Measurements from ENCODE around the gene ST6GALNAC5.

Gene ST6GALNAC5

DNA sequence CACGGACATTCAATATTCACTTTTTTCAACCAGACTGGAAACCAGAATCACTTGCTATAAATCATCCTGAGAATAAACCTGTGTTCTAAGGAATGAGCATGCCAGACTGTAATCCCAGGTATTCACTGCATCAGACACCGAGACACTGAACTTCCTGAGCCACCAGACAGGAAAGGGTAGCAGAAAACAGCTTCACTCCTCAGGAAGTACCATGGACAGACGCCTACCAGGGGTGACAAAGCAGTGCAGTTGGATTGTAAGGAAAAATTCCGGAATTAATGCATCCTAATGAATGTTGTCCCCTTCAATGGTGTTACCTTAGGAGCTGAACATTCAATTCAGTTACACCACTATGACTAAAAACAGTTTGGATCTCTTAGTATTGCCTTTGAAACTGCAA is 195.8 kb downstream of the ST6GALNAC5 start:
- H3K27ac Mint-ChIP-seq: no peak overlapping the region
- peaks cover 0 to 10% of the 10 kb centered on the region in 2 donors for H3K9me3 Mint-ChIP-seq
- no peaks in the 10 kb centered on the region for H3K4me1 Mint-ChIP-seq
- ATAC-seq (no peak), DNase-seq (no peak)
- peaks cover 8% of the 10 kb centered on the region for H3K27me3 Mint-ChIP-seq
- no peak overlapping the region for H3K4me3 Mint-ChIP-seq

DNA sequence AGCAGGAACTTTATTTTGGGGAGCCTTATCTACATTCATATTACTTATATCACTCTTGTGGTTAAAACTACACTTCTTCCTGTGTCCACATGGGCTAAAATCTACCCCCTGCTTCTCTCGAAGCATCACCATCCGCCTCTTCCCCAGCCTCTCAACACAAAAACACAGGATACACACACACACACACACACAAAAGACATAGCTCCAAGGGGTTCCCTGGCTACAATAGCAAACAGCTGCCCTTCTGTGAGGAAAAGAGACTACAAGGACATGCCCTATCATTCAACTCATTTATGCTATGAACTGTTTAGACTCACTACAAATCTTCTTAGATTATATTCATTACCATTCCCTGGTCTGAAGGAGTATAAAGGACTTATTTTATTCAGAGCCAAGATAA is 197.0 kb downstream of the ST6GALNAC5 start:
- Mint-ChIP-seq H3K27me3 (peaks cover 8% of the 10 kb centered on the region), H3K9me3 (peaks cover 0 to 10% of the 10 kb centered on the region in 2 donors), H3K4me3 (no peak overlapping the region), H3K27ac (no peak overlapping the region), H3K4me1 (no peaks in the 10 kb centered on the region)
- no peak for ATAC-seq
- DNase-seq: no peak

DNA sequence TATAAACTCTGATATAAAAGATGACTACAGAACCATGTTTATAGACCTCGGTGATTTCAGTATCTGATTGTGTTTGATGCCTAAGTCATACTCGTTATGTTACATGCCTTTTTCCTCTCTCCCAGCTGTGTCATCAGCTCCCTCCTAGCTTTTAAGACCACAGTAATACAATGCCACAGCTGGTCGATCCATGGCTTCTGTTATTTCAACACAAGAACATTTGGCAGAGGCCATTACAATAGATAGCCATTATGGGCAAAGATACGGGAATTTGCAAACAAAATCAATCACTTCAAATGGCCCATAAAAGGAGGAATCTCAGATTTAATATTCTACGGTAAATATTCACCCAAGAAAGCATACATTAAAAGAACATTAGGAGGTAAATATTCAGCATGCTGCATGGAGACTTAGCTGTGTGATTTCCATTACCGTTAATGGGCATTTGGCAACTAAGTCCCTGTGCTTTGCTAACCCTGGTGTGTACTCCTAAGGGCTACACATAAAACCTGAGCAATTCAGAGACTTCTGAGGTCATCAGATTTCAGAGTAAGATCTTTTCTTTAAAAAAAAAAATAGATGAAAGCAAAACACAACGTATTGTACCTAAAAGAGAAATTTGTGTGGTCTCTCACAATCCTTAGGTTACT is 198.5 kb downstream of the ST6GALNAC5 start:
- Mint-ChIP-seq H3K4me3 (no peak overlapping the region), H3K9me3 (peaks cover 0 to 10% of the 10 kb centered on the region in 2 donors), H3K4me1 (no peaks in the 10 kb centered on the region), H3K27me3 (no peaks in the 10 kb centered on the region), H3K27ac (no peak overlapping the region)
- ATAC-seq (no peak), DNase-seq (no peak)

DNA sequence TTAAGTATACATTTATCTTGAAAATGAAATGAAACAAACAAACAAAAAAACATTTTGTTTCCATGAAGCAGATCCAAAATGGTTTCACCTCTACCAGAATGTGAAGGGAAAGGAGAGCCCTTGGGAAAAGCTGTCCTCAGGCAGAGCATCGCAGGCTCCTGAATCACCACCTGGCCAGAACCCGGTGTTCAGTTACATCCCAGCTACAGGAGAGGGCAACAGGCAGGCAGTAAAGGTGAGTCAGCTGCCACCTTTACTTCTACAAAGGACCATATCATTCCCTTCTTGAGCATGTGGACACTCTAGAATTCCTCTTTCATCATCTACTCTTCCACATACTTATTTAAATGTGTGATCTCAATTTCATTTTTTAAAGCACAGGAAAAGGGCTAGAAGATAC is 200.7 kb downstream of the ST6GALNAC5 start:
- DNase-seq (no peak), ATAC-seq (no peak)
- Mint-ChIP-seq H3K27me3 (no peaks in the 10 kb centered on the region), H3K27ac (no peak overlapping the region), H3K9me3 (peaks cover 0 to 5% of the 10 kb centered on the region in 2 donors), H3K4me1 (no peaks in the 10 kb centered on the region), H3K4me3 (no peak overlapping the region)

DNA sequence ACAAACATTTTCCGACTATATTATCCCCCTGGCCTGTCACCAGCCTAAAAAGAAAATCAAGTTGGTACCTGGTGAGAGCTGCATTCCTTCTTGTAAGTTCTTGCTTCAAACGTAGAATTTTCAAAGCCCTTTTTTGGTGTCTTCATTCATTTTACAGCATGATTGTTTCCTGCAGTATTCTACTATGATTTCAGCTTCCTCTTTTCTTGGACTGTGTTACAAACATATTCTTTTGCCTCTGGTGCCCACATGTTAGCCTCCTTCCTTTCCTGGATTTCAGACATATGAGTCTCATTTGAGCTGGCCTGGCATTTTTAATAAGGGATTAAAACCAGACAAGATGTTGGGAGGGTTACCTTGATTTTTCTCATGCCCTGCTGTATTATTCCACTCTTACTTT is 209.5 kb downstream of the ST6GALNAC5 start:
- Mint-ChIP-seq H3K9me3 (no peaks in the 10 kb centered on the region), H3K27me3 (peaks cover 6% of the 10 kb centered on the region), H3K27ac (no peak overlapping the region), H3K4me3 (no peak overlapping the region), H3K4me1 (no peaks in the 10 kb centered on the region)
- DNase-seq: no peak
- ATAC-seq: no peak

DNA sequence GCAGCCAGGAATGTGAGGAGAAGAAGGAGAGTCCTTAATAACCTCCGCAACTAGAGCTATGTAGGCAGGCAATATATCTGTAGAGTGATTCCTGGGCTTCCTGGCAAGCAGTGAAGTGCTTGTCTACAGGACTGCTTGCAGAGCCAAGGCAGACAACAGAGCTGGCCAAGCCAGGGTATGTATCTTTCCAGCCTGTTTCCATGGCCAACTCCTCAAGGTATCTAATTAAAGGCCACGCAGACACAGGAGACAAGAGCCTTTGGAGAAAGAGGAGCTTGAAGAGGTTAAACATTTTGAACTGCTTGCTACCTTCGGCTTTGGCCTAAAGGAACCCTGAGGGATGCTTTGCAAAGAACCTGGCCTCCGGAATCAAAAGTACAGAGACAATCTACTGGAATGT is 214.6 kb downstream of the ST6GALNAC5 start:
- Mint-ChIP-seq H3K9me3 (peaks cover 0 to 4% of the 10 kb centered on the region in 2 donors), H3K4me3 (no peak overlapping the region), H3K4me1 (no peaks in the 10 kb centered on the region), H3K27ac (no peak overlapping the region), H3K27me3 (peaks cover 6% of the 10 kb centered on the region)
- ATAC-seq (no peak), DNase-seq (no peak)

DNA sequence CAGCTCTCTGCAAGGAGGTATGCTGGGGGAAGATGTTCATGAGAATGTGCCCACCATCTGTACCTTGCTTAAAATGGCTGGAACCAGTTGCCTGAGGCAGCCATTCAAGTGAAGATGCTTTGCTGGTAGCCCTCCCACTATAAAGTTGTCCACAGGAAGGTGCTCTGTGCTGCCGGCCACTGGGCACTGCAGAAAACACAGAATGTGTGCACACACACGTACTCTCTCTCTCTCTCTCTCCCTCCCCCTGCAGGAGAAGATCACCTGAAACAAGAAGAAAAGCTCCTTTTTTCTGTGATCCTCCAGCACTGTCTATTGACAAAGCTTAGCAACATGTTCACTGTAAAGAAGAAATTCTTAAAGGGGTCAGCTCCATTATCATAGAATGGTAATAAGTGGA is 217.2 kb downstream of the ST6GALNAC5 start:
- peaks cover 0 to 4% of the 10 kb centered on the region in 2 donors for H3K9me3 Mint-ChIP-seq
- no peak overlapping the region for H3K27ac Mint-ChIP-seq
- H3K4me1 Mint-ChIP-seq: no peaks in the 10 kb centered on the region
- ATAC-seq (no peak), DNase-seq (no peak)
- peaks cover 6% of the 10 kb centered on the region for H3K27me3 Mint-ChIP-seq
- no peak overlapping the region for H3K4me3 Mint-ChIP-seq

DNA sequence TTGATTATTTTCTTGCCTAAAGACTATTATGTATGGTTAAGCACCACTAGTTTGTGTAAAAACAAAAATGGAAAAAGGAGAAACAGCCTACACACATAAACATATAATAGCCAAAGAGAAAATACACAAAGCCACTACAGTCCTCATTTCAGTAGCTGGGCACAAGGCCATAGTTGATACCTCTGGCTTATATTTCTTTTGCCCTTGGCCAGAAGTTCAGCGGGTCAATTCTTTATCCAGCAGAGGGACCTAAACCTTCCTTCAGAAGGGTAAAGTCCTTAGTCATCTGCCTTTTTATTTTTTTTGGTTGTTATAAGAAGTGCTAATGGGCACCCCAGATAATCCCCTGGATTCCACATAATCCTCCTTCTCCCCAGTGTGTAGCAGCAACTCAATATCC is 217.8 kb downstream of the ST6GALNAC5 start:
- H3K27me3 Mint-ChIP-seq: peaks cover 4% of the 10 kb centered on the region
- no peak overlapping the region for H3K27ac Mint-ChIP-seq
- H3K4me3 Mint-ChIP-seq: no peak overlapping the region
- peaks cover 0 to 4% of the 10 kb centered on the region in 2 donors for H3K9me3 Mint-ChIP-seq
- no peak for ATAC-seq
- DNase-seq: no peak
- no peaks in the 10 kb centered on the region for H3K4me1 Mint-ChIP-seq

DNA sequence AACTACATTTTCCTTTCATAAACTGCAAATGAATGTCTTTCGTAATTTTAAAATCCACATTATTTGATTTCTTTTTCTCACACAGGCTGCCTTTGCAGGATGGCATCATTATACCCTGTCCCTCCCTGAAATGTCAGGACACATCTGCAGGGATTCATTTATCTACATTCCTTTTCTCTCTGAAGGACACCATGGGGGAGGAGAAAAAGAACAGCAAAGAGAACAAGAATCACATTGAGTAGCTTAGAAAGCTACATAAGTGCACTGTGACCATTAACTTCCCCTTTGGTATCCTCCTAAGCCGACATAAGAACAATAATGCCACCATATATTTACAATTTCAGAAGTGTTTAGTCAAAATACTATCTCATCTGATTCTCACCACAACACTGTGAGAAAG is 222.5 kb downstream of the ST6GALNAC5 start:
- Mint-ChIP-seq H3K4me3 (no peak overlapping the region), H3K9me3 (peaks cover 0 to 4% of the 10 kb centered on the region in 2 donors), H3K4me1 (no peaks in the 10 kb centered on the region), H3K27ac (no peak overlapping the region), H3K27me3 (no peaks in the 10 kb centered on the region)
- DNase-seq: no peak
- ATAC-seq: no peak

DNA sequence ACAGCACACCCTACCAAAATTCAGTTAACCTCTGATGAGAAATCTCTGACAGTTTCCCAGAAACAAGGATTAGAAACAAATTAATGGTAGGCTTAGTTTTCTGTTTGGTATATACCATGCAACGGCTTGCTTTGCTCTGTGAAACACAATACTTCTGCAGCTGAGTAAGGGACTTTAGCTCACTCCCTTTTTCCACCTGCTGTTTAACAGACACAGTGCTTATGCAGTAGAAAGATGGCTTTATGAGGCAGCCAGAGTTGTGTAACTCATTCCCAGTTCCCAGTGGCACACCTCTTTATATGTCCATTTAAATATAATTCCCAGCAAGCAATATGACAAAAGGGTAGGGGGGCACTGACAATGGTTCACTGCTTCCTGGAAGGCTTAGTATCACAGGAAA is 228.0 kb downstream of the ST6GALNAC5 start:
- Mint-ChIP-seq H3K27me3 (no peaks in the 10 kb centered on the region), H3K27ac (no peak overlapping the region), H3K4me1 (no peaks in the 10 kb centered on the region)

DNA sequence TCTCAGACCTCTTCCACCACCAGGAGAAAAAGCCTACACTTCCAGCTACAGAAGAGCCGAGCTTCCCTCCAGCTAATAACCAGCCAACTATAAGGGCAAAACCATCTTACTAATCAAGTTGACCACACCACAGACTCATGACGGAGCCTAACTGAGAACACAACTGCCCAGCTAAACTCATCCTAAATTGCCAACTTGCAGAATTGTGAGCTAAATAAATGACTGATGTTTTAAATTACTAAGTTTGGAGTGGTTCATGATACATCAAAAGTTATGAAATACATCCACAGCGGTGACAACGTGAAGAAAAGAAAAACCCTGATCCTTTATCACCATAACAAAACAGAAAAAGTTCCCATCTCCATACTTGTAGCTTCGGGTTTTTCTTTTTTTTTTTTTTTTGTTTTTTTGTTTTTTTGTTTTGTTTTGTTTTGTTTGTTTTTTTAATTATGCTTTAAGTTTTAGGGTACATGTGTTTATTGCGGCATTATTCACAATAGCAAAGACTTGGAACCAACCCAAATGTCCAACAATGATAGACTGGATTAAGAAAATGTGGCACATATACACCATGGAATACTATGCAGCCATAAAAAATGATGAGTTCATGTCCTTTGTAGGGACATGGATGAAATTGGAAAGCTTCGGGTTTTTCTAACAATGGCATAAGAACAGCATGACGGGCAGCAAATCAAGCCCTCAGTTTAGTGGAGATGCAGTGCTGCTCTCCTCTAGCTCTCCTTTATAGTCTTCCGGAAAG is 229.4 kb downstream of the ST6GALNAC5 start:
- Mint-ChIP-seq H3K9me3 (peaks cover 0 to 8% of the 10 kb centered on the region in 2 donors), H3K4me3 (no peak overlapping the region), H3K4me1 (no peaks in the 10 kb centered on the region), H3K27me3 (no peaks in the 10 kb centered on the region), H3K27ac (peak overlapping the region in 1 of 2 donors; percentile 27)
- no peak for DNase-seq
- no peak for ATAC-seq

More for the DNA sequence above, 228.0 kb downstream of the ST6GALNAC5 start:
- Mint-ChIP-seq H3K9me3 (peaks cover 0 to 8% of the 10 kb centered on the region in 2 donors), H3K4me3 (no peak overlapping the region)
- ATAC-seq (no peak), DNase-seq (no peak)

DNA sequence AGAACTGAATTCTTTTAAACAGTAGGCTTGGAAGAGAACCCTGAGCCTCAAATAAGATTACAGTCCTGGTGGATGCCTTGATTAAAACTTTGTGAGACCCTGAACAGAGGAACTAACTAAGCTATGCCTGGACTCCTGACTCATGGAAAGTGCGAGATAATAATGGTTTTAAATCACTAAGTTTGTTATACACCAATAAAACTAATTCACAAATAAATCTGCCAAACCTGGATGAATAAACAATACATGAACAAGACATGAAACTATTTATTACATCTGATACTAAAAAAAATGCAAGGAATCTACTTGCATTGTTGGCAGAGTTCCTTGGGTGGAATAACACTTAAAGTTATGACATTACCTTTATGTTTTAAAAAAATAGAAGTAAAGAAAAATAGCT is 233.6 kb downstream of the ST6GALNAC5 start:
- DNase-seq (no peak), ATAC-seq (no peak)
- Mint-ChIP-seq H3K27ac (no peak overlapping the region), H3K9me3 (peaks cover 0 to 8% of the 10 kb centered on the region in 2 donors), H3K4me1 (no peaks in the 10 kb centered on the region), H3K27me3 (no peaks in the 10 kb centered on the region), H3K4me3 (no peak overlapping the region)

DNA sequence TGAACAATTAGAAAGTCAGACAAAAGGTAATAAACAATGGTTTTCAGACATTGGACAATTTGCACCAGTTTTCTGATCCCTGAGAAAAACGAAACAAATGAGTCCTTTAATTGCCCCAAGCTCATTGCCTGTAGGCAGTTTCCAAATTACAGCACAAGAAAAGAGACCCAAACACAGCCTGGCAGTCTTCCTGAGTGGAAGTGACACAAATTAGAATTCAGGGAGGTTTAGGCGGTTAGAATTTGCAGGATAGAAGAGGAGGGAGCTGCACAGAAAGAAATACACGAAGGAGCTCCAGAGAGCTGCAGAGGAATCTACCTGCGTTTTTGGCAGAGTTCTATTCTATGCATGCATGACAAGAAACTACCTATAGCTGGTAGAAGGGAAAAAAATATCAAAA is 236.2 kb downstream of the ST6GALNAC5 start:
- no peaks in the 10 kb centered on the region for H3K4me1 Mint-ChIP-seq
- DNase-seq (no peak), ATAC-seq (no peak)
- no peak overlapping the region for H3K4me3 Mint-ChIP-seq
- H3K27me3 Mint-ChIP-seq: no peaks in the 10 kb centered on the region
- peaks cover 0 to under 1% of the 10 kb centered on the region in 2 donors for H3K9me3 Mint-ChIP-seq
- no peak overlapping the region for H3K27ac Mint-ChIP-seq

DNA sequence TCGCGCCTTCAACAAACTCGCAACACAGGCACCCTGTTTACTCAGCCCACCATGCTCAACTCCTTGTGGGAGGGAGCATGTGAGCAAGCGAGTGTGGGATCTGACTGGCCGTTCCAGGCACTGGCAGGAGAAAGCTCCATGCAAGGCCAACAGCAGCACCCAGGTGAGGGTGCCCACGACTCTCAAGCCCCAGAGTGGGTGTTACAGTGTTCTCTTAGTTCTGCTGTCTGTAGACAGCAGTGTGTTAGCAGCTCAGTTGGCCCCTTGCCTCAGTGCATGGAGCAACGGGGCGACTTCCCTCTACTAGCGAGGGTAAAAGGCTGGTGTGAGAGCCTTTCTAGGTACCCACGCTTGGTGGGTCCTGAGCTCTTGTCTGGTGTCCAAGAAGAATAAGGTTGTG is 237.4 kb downstream of the ST6GALNAC5 start:
- Mint-ChIP-seq H3K4me3 (no peak overlapping the region), H3K27me3 (no peaks in the 10 kb centered on the region), H3K9me3 (peaks cover 0 to 4% of the 10 kb centered on the region in 2 donors), H3K27ac (no peak overlapping the region), H3K4me1 (no peaks in the 10 kb centered on the region)
- DNase-seq: no peak
- no peak for ATAC-seq
